BE2C (cell line): ENCODE results near the gene ANKRD6.

Experiments used
- DNase-seq: peaks from one replicate; pipeline ENCODE4 v3.0.0-alpha.2; 2020
- H3K27me3 ChIP-seq: fragments of 250-450 bp; sonication (Bioruptor Pico); 2 replicates; pipeline ENCODE4 v1.5.1; 2020; ENCODE audit warnings: mild to moderate bottlenecking
- H3K36me3 ChIP-seq: fragments of 250-450 bp; sonication (Bioruptor Pico); 2 replicates; pipeline ENCODE4 v1.5.1; 2020; ENCODE audit warnings: mild to moderate bottlenecking
- H3K4me1 ChIP-seq: fragments of 250-450 bp; sonication (Bioruptor Pico); 2 replicates; pipeline ENCODE4 v1.5.1; 2020
- H3K4me3 ChIP-seq: 2 replicates; pipeline ENCODE4 v1.5.1; 2011; ENCODE audit warnings: low read depth, low read length
- H3K9me3 ChIP-seq: fragments of 250-450 bp; sonication (Bioruptor Pico); 2 replicates; pipeline ENCODE4 v1.5.1; 2020
- CTCF ChIP-seq: IDR thresholded peaks from 2 replicates; pipeline ENCODE4 v1.5.1; 2012; ENCODE audit warnings: mild to moderate bottlenecking, low read depth, low read length

The ANKRD6 gene

GRCh38 chr6:89402776-89403175 is 30.2 kb upstream of the ANKRD6 start:
- Histone ChIP-seq H3K36me3 (no peaks in the 10 kb centered on the region), H3K4me1 (no peaks in the 10 kb centered on the region), H3K4me3 (no peak overlapping the region), H3K9me3 (no peaks in the 10 kb centered on the region), H3K27me3 (no peaks in the 10 kb centered on the region)
- no peak for DNase-seq
- no peak for TF ChIP-seq CTCF

- Histone ChIP-seq H3K36me3 (no peaks in the 10 kb centered on the region), H3K4me1 (no peaks in the 10 kb centered on the region; the same call in 1 of the 2 replicates), H3K27me3 (no peaks in the 10 kb centered on the region), H3K9me3 (no peaks in the 10 kb centered on the region), H3K4me3 (no peak overlapping the region)
- no peak for DNase-seq
- no peak for TF ChIP-seq CTCF
Observed at GRCh38 chr6:89404512-89404911, 28.4 kb upstream of the ANKRD6 start.

GRCh38 chr6:89406141-89406540 is 26.8 kb upstream of the ANKRD6 start:
- Histone ChIP-seq H3K9me3 (no peaks in the 10 kb centered on the region), H3K27me3 (no peaks in the 10 kb centered on the region), H3K4me1 (peaks cover 3% of the 10 kb centered on the region; the same call in 1 of the 2 replicates), H3K4me3 (no peak overlapping the region), H3K36me3 (no peaks in the 10 kb centered on the region)
- no peak for DNase-seq
- no peak for TF ChIP-seq CTCF

GRCh38 chr6:89409461-89410035 is 23.4 kb upstream of the ANKRD6 start:
- Histone ChIP-seq H3K27me3 (no peaks in the 10 kb centered on the region), H3K36me3 (no peaks in the 10 kb centered on the region), H3K4me1 (peaks cover 8% of the 10 kb centered on the region), H3K4me3 (peak overlapping the region; percentile 78; the same call in 1 of the 2 replicates), H3K9me3 (no peaks in the 10 kb centered on the region)
- no peak for TF ChIP-seq CTCF
- no peak for DNase-seq

- H3K9me3 ChIP-seq: no peaks in the 10 kb centered on the region
- peak overlapping the region; percentile 78 for H3K4me3 ChIP-seq
- no peak for TF ChIP-seq CTCF
- H3K36me3 ChIP-seq: no peaks in the 10 kb centered on the region
- peaks cover 8% of the 10 kb centered on the region for H3K4me1 ChIP-seq
- H3K27me3 ChIP-seq: no peaks in the 10 kb centered on the region
- no peak for DNase-seq
Observed at GRCh38 chr6:89410231-89410761, 22.7 kb upstream of the ANKRD6 start.

- no peaks in the 10 kb centered on the region for H3K9me3 ChIP-seq
- H3K4me1 ChIP-seq: peaks cover 8% of the 10 kb centered on the region
- DNase-seq: no peak
- H3K4me3 ChIP-seq: peak overlapping the region; percentile 78
- no peaks in the 10 kb centered on the region for H3K36me3 ChIP-seq
- no peak for TF ChIP-seq CTCF
- no peaks in the 10 kb centered on the region for H3K27me3 ChIP-seq
Observed at GRCh38 chr6:89410788-89411144, 22.2 kb upstream of the ANKRD6 start.
